NCI-H524 (cell line): ENCODE results near the gene PDE4D.

Source experiments
- DNase-seq, 2 experiments: peaks; one replicate each; lab custom pipeline; 2025; lab: John Stamatoyannopoulos, UW

PDE4D gene

DNA sequence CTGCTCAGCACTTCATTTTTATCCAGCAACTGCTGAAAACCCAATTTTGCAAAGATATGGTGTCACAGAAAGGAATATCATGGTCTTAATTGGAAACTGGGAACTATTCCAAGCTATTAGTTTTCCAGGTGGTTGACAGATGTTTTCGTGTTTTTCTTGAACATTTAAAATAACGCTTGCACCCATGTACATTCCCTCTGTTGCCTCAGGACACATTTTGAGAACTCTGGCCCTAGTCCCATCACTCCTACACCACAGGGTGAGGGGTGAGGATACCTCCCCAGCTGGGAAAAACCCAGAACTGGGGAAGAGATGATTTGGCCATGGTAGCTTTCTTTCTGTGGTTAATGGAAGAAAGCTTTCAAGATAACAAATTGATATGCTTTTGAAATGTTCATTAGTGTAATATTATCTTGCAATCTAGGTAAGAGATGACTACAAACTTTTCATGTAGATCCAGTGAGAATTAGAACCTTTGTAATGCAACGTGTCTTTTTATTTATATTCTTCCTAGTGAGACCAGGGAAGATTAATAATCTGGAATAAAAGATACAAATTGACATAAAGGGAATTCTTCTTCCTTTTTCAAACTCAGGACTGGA lies 683.7 kb downstream of the PDE4D start:
- DNase-seq = peak in 1 of 2 experiments; percentile 52

DNA sequence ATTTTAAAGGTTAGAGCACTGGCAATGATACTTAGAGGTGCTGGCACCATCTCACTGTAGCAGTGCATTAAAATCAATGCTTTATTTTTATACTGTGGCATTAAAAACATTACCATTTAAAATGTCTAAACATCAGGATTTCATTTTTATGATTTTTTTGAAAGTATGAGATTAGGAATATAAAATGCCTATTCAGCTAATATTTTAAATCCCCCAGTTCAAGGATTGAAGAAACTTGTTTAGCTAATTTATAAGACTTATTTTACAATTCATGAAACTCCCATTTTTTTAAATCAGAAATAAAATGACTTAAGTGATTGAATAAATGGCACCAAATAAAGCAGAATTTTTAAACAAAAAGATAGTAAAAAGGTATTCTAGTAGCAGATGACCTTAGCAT lies 685.1 kb downstream of the PDE4D start:
- DNase-seq = no peak

DNA sequence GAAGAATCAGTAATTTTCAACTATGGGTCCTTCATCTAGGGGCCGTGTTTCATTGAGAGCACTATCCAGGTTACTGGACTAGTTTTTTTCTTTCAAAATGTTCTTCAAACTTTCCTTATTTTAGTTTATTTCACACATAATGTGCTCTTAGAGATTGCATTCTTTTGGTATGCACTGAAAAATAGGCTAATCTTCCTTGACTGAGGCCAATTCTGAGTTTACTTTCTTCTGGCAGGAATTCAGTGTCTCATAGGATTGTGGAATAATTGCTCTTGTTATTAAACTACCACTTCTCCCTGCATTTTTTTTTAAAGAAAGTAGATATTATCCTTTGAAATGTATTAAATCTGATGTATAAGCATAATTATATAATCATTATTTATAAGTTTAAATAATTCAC lies 686.1 kb downstream of the PDE4D start:
- no peak for DNase-seq

DNA sequence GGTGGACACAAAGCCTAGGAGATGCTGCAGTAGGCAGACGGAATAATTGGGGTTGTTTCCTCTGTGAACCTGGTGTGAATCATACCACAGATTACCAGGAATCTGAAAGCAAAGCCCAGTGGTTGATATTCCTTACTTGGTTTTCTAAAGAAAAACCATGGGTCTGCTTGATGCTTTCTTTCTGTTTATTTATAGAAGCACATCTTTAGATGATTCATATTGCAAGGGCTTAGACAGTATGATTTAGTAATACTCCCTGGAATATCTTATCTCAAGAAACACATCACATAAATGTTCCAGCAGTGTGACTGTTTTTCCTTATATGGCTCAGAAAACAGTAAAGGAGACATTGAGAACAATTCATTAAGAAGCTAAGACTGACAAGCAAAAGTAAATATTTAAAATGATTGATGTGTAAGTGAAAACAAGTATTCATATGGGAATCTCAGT lies 687.4 kb downstream of the PDE4D start:
- DNase-seq = no peak

DNA sequence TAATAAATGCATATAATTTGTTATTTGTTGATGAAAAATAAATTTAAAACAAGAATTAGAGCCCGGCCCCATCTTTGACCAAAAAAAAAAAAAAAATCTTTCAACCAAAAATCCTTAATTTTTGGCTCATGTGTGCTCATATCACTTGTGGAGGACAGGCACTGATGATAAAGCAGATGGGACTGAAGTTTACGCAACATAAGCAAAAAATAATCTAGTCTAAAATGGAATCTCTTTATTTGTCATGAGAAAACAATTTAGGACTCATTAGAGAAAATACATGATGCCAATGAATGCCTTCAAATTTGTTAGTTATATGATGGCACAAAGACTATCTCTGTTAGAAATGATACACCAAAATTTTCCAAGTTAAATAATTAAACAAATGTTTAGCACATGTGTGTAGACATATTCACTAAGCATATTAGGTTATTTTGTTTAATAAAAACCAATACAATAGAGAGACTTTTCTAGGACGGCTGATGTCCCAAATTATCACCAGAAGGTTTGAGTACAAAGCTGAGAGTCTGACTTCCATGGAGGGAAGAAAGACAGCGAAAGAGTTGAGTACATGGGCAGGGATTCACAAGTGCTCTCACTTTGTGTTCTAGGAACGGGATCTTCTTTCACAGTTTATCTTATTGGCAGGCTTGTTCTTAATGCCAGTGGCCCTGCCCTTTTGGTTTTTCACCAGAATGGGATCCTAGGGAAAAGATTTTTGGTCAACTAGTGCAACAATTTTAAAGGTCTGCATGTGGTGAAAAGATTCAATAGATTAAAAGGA lies 689.2 kb downstream of the PDE4D start:
- DNase-seq = no peak

DNA sequence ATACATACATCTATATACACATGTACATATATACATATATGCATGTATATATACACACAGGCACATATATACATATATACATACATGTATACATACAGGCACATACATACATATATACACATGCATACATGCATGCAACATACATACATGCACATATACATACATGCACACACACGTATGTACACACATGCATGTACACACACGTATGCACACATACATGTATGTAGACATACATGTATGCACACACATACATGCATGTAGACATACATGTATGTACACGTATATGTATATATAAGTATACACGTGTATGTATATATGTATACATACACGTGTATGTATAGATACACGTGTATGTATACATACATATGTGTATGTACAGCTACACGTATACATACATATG lies 693.7 kb downstream of the PDE4D start:
- no peak for DNase-seq

DNA sequence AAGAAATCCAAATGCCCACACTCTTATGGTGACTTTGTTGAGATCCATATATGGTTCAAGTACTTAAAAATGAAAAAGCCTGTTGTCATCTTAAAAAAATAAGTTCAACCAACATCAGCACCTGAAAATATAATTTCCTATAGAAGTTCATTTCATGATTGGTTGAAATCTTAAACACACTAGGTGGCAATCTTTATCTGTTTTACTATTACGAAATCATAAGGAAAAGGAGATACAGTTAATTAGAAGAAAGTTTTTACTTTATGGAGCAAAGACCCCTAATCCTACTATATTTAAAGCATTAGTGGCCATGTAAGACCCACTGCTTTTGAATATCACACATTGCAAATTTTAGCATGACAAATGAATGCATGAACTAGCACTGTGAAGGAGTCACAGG lies 694.7 kb downstream of the PDE4D start:
- no peak for DNase-seq

DNA sequence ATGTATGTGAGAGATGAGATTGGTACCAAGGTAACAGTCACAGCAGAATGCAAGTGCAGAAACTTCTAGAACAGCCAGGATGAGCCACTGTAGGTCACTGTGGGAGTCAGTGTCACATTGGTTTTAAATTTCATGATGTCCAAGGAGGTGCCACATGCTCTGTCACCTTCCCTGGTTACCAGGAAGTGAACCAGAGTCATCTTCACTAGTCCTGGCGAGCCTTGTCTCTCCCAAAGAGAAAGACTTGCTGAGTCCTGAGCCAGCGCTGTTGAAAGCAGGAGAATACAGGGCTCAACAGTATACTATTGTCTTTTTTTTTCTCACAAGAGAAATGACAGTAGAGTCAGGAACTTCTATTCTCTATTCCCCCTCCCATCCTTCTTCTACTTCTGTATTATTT lies 695.2 kb downstream of the PDE4D start:
- no peak for DNase-seq

DNA sequence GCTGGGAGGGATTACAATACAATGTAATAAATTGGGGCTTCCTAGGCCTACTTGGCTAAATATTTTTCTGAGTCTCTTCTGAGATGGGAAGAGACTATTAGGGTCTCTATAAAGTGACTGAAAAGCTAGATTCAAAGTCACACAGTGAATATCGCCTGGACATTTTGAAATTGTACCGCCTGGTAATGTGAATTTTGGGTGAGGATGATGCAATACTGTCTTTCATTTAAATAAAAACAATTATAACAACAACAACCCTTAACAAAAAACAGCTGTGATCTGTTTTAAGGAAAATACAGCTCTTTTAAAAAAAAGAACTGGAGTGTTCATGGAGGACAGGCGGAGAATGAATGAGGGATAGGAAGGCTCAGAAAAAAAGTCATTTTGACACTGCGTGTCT lies 695.6 kb downstream of the PDE4D start:
- DNase-seq = no peak

DNA sequence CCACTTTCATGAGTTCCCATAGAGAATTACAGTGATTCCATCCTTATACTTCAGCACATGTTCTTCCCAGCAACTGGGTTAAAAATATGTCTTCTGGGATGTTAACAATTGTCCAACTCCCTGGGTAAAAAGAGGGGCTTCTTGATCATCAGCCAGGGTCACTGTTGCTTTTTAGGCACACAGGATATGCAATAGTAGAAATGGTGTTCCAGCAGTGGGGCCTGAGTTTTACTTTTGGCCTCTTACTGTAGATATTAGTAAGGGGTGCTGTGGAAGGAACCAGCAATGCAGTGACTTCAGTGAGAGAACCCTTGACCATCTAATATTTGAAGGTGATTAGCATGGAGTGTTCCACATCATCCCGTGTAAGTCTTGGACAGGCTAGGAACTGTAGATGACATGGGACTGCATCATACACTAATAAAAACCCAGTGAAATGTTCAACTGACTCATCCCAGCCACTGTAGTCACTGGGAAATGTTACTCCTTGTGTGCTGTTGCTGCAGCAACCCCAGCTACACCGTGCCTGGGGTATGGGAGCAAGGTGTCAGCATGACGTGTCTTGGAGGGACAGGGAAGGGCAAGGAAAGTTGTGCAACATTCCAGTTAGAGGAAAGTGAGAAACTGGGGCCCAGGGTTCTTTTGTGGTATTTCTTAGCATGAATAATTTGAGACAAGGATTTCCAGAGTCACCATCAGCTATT lies 699.8 kb downstream of the PDE4D start:
- no peak for DNase-seq

DNA sequence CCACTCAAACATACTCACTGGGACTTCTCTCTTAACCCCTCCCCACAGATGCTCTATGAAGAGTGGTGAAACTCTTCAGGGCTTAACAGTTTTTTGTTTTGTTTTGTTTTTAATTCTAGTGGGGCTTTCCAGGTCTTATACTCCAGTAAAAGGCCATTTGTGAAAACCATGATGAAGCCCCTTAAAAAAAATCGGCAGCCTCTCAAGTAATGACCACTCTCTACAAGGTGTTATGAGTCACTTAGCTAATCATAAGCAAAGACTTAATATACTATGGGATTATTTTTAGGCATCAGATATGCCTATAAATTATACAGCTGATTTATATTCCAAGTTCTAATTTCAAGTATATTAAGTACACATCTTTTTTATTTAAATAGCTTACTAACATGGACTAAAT lies 702.8 kb downstream of the PDE4D start:
- DNase-seq = no peak

DNA sequence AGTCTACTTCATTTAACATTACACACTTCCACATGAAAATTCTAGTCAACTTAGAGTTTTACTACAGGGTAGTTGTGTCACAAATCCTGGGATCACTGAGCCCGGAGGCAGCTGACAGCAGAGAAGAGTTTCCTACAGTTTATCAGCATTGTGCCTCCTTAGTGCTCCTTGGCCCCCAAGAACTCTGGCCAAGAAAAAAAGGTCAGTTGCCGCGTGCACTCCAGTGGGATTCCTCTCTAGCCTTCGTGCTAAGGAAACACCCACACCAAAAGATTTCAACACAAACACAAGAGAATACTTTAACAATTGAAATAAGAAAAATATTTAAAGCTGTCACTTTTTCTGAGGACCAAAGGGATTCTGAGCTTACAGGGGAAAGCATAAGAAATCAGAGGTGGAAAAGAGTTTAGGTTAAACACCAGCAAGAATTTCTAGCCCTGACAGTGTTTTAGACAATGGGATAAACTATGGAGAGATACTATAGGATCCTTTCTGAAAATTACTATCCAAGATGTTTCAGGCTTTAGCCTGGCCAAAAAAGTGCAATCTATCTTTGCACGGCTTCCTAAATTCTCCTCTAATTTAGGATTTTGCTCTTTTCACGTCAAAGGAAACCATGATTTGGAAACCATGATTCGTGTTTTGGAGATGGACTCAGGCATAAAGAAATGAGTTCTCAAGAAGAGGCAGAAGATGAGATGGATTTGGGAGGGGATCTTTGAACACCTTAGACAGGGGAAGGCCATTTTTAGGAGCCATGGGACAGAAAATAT lies 703.9 kb downstream of the PDE4D start:
- DNase-seq = no peak

DNA sequence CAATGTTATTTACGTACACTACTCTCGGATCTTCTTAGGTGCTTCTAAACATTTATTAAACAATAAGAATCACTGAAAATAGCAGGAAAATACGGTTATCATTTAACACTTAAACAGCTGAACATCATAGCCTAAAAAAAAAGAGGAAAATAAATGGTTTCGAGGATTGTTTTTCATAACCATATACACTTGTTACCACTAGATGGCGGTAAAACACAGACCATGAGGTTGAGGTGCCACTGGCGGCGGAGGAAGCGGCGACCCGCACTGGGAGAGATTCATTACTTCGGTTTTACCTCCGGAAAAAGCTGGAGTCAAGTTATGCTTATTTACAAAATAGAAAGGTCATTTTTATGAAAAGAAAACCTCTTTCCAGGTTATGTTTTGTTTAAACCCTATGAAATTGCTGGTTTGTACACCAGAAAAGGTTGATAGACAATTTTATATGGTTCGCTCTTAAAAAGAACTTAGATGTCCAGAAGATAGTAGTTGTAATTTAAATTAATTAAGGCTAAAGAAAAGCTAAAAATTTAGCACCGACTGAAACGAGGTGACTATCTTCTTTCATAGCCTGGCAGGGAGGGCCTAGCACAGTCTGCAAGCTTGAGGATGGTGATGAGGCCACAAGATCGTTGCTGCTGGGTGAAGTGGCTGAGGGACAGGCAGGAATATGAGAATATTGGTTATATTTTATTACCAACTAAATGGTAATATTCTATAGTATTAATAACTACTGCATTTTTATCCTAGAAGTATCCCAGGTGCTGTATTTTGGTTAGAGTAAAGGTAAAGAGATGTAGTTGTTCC lies 704.9 kb downstream of the PDE4D start:
- peak in 1 of 2 experiments; percentile 69 for DNase-seq

DNA sequence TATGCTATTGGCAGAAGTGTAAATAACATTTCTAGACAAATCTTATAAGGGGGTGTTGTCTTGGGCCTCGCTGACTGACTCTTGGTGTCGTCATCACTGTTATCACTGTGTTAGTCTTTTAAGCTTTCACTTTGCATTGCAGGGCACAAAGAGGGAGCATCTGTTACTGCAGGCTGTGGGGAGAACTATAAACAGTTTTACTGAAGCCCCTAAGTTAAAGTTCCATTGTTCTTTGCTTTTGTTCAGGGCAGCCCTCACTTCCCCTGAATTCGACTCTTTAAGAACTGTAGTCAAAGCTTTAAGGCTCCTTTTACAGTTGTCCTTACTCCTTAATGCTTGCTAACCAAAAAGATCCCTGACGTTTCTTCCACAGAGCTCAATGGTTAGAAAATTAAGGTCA lies 705.7 kb downstream of the PDE4D start:
- DNase-seq = no peak

DNA sequence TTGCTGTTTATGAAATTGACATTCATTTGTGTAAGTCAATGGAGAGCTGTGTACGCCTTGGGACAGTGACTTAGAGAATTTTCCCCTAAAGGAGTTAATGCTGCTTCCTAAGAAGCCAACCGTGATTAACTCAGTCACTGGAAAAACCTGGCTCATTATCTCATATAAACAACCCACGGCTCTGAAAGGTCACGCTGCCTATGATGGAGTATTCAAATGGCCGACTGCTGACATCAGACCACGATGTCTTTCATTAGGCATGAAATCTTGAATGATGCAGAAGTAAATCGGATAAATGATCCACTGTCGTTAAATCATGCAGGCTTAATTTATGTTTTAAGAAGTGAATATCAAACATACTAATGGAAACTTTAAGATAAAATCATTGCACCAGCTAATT lies 706.9 kb downstream of the PDE4D start:
- DNase-seq = no peak

DNA sequence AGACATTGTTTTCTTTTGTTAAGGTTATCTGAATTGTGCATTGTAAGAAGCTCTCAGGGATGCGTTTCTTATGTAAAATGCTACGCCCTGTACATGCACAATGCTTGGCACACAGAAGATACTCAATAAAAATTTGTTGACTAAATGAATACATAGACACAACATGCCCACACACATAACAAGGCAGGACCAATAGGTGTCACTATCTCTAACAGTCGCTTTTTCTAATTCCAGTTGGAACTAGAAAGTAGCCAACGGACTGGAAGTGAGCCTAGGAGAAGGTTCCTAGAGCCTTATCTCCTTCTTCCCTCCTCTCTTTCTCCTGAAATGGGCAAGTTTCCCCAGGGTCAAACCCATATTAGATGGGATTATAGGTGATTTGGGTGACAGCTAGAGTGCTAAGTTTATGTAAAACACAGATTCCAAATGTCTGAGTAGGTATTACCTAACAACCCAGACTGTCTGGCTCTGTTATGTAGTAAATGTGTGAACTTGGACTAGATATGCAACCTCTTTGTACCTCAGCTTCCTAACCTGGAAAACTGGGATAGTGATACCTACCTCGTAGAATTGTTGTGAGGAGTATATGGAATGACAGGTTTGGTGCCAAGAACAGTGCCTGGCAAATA lies 707.7 kb downstream of the PDE4D start:
- no peak for DNase-seq

DNA sequence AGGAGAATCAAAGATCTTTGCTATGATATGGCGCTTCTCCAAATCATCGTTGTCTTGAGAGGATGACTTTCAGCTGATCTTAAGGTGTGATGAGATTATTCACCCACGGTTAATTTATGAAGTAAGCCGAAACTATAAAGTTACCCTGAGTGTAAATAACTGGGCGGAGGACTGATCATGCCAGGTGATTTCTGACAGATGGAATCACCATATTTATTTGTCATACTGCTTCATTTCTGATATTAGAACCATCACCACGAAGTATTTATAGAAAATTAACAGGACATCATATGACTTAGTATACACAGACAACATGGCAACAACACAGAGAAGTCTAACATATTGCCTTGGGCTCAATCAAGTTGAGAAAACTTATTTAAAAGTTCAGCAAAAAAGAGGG lies 708.8 kb downstream of the PDE4D start:
- DNase-seq = peak in 1 of 2 experiments; percentile 23

DNA sequence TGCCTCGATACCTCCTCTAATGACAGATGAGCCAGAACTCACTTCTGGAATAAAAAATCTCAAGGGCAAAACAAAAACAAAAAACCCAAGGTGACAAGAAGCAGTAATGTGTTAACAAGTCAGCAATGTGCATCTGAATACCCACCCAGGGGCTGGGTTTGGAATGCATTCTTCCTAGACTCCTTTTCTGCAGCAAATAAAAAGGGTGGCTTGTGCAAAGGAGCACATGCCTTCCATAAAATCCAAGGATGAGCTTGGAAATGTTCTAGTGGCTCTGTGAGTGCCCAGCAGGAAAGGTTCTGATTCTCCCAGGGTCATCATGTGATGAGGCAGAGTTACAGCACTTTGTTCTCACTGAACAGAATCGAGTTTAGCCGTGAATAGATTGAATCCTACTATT lies 710.8 kb downstream of the PDE4D start:
- DNase-seq = no peak

DNA sequence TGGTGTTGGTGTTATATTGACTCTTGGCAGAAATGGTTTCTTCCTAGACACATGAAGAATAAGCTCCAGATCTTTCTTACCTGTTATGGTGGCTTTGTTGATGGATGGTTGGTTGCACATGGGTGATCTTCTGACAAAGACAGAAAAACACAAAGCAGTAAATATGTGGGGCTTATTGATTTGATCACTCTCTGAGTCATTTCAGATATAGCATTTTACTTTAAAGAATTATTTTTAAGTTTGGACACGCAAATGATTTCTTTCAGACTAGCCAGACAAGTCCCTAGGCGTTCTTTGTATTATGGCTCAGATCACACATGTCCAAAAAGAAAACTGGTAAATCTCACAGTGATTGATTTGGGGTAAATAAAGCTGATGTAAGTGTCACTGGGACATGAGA lies 713.0 kb downstream of the PDE4D start:
- no peak for DNase-seq

DNA sequence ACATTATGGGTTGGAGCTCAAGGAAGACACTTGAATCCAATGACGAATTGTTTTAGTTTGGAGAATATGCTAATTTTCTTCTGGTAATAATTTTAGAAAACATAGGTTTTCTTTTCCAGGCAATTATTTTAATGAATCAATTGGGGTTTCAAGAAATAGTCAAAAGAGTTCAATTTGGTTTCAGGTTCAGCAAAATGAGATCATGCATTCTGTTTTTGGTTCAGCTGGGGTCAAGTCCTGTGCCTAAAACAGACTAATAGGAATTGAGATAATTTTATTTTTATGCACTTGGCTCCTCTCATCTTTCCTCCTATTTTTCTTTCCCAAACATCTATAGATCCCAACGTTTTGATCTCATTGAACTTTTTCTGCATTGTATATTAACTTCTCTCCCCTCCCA lies 713.8 kb downstream of the PDE4D start:
- DNase-seq = no peak

DNA sequence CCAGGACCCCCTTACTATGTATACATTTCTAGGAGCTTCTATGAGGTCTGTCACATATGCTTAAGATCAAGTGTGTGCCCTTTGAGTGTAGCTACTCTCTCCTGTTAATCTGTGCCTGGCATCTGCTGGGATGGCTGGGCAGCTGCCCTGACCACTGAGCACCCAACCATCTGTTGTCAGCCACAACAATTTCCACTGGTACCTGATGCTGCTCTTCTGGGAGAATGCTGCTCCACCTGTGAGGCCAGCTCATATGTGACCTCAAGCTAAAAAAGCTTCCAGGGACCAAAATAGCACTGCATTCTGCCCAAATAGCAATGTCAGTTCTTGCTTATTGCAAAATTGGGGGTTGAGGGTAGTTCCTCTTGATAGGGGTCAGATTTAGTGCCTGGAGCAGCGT lies 715.0 kb downstream of the PDE4D start:
- peak in 1 of 2 experiments; percentile 43 for DNase-seq
